ENCODE measurements around the gene DPF3.

The DPF3 gene

GRCh38 chr14:72792051-72792788, 101.7 kb downstream of the DPF3 start:
- no peak overlapping the region for H3K4me3 ChIP-seq (ENCODE audit: control insufficient read depth, low read depth, low read length)
- TF ChIP-seq, protein P1, sequence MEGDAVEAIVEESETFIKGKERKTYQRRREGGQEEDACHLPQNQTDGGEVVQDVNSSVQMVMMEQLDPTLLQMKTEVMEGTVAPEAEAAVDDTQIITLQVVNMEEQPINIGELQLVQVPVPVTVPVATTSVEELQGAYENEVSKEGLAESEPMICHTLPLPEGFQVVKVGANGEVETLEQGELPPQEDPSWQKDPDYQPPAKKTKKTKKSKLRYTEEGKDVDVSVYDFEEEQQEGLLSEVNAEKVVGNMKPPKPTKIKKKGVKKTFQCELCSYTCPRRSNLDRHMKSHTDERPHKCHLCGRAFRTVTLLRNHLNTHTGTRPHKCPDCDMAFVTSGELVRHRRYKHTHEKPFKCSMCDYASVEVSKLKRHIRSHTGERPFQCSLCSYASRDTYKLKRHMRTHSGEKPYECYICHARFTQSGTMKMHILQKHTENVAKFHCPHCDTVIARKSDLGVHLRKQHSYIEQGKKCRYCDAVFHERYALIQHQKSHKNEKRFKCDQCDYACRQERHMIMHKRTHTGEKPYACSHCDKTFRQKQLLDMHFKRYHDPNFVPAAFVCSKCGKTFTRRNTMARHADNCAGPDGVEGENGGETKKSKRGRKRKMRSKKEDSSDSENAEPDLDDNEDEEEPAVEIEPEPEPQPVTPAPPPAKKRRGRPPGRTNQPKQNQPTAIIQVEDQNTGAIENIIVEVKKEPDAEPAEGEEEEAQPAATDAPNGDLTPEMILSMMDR (IDR thresholded peaks at IDR 0.05; ENCODE audit: control insufficient read depth, insufficient read depth, low read depth, low read length, missing control alignments): no peak
- DNase-seq (ENCODE audit: low read depth): no peak

GRCh38 chr14:72790887-72791566, 102.9 kb downstream of the DPF3 start:
- H3K4me3 ChIP-seq (ENCODE audit: control insufficient read depth, low read depth, low read length): no peak overlapping the region
- TF ChIP-seq, protein P1 (IDR thresholded peaks at IDR 0.05; ENCODE audit: control insufficient read depth, insufficient read depth, low read depth, low read length, missing control alignments): no peak
- DNase-seq (ENCODE audit: low read depth): no peak

DNA sequence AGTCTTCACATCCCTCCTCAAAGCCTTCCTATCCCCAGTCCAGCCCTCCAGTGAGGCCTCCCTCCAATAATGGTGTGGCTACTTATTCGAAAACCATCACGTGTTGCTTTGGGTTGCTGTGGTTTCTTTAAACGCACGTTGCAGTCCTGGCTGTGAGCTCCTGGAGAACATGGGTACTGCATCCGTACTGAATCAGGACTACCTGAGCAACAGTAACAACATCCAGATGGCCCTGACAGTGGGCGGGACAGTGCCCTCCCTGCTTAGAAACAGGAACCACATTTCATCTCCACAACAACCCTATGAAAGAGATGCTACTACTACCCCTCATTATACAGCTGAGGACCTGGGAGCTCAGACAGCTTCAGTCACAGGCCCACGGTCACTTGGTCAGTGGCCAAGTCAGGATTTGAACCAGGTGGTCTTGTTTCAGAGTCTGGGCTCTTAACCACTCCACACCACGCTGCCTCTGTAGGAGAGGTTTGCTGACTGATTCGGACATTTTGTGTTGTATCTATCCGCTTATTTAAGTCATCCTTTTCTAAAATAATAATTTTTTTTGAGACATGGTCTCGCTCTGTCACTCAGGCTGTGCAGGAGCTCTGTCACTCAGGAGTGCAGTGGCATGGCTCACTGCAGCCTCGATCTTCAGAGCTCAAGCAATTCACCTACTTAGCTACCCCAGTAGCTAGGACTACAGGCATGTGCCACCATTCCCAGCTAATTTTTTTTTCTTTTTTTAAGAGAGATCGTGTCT, 104.8 kb downstream of the DPF3 start:
- no peak for DNase-seq (ENCODE audit: low read depth)
- H3K4me3 ChIP-seq (ENCODE audit: control insufficient read depth, low read depth, low read length): no peak overlapping the region
- TF ChIP-seq, protein P1 (IDR thresholded peaks at IDR 0.05; ENCODE audit: control insufficient read depth, insufficient read depth, low read depth, low read length, missing control alignments): no peak

DNA sequence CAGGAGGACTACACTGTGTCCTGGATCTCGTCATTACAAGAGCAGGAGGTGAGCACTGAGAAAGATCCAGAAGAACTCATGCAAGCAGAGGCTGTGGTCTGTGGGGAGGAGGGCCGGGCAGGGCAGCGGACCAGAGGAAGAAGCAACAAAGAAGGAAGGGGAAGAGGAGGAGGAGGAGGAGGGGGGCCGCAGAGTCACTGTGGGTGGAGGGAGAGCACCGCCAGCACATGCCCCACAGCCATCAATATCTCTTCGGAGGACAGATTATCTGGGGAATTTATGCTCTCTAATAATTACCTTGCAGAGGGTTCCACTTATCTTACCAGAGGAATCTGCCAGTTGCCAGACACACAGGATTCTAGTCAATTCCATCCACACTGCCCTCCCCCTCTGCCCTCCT, 105.6 kb downstream of the DPF3 start:
- no peak overlapping the region for H3K4me3 ChIP-seq (ENCODE audit: control insufficient read depth, low read depth, low read length)
- TF ChIP-seq, protein P1 (IDR thresholded peaks at IDR 0.05; ENCODE audit: control insufficient read depth, insufficient read depth, low read depth, low read length, missing control alignments): no peak
- DNase-seq (ENCODE audit: low read depth): no peak

DNA sequence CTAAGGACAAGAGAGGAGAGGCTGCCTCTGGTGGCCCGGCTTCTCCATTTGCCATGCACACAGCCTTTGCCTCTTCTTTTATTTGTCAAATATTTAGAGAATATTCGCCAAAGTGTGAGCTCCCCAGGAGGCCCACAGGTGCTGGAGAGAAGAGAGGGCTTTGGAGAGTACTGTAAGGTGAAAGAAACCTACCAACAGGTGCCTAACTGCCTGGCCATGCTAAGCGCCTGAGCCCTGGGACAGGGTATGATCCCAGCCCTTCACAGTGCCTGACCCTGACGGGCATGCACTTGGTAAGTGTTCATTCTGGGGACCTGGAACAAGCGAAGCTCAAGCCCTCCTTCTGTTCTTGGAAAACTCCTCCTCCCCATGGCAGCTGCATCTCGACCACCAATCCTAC, 106.1 kb downstream of the DPF3 start:
- H3K4me3 ChIP-seq (ENCODE audit: control insufficient read depth, low read depth, low read length): no peak overlapping the region
- TF ChIP-seq, protein P1 (IDR thresholded peaks at IDR 0.05; ENCODE audit: control insufficient read depth, insufficient read depth, low read depth, low read length, missing control alignments): no peak
- DNase-seq (ENCODE audit: low read depth): no peak

- no peak for DNase-seq (ENCODE audit: low read depth)
- TF ChIP-seq, protein P1 (IDR thresholded peaks at IDR 0.05; ENCODE audit: control insufficient read depth, insufficient read depth, low read depth, low read length, missing control alignments): no peak
- no peak overlapping the region for H3K4me3 ChIP-seq (ENCODE audit: control insufficient read depth, low read depth, low read length)
Measured at GRCh38 chr14:72786378-72787350, 107.2 kb downstream of the DPF3 start.

Measured in AG09309 (cell line).